Omental fat pad (tissue), 4 donors: ENCODE measurements around the gene MESP2. TPM values are rescaled to one million over a fixed set of nuclear protein-coding genes. Genes with fewer than 3 reads are reported as not detected.

ENCODE experiments used
- ATAC-seq: fragments of 150-250 bp; one replicate; pipeline ENCODE4 v1.9.1; 2016; ENCODE audit warnings: mild to moderate bottlenecking, moderate library complexity; ENCODE audit not compliant: low FRiP score
- DNase-seq: peaks from one replicate; pipeline ENCODE4 v3.0.0-alpha.2; 2019; ENCODE audit warnings: low spot score
- total RNA-seq, 4 donors: library from RNA; depleted of rRNA; stranded (reverse); fragments of >200 nt; gene quantifications; one replicate each; pipeline ENCODE4 v1.1.0, GENCODE V29; 2016
- TF ChIP-seq, protein P1 (sequence below), 3 donors: fragments of 450-650 bp; IDR thresholded peaks; one replicate each; pipeline ENCODE4 v1.5.1; 2016 to 2017; ENCODE audit warnings: antibody characterized with exemption in 3 of 3, mild to moderate bottlenecking in 3 of 3, moderate library complexity in 2 of 3

MESP2 gene
- total RNA-seq, 4 donors from 2014 or later = 0.48 TPM; not detected in 3

DNA sequence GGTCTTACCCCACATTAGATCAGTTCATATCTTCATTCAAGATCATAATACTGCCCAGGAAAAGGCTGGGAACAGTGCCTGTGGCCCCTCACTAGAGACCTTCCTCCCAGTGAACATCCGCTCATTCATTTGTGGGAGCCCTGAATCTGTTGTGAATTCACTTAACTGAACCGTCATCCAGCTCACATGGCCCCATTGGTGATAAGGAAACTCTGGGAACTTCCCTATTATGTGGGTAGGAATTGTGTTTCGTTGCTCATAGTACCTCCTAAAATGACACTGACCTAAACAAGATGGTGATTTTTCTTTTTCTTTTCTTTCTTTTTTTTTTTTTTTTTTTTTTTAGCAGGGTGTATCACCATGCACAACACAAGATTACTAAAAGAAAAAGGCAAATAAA lies 6.8 kb upstream of the MESP2 start:
- ATAC-seq (no peak), DNase-seq (no peak)
- TF ChIP-seq, protein P1, sequence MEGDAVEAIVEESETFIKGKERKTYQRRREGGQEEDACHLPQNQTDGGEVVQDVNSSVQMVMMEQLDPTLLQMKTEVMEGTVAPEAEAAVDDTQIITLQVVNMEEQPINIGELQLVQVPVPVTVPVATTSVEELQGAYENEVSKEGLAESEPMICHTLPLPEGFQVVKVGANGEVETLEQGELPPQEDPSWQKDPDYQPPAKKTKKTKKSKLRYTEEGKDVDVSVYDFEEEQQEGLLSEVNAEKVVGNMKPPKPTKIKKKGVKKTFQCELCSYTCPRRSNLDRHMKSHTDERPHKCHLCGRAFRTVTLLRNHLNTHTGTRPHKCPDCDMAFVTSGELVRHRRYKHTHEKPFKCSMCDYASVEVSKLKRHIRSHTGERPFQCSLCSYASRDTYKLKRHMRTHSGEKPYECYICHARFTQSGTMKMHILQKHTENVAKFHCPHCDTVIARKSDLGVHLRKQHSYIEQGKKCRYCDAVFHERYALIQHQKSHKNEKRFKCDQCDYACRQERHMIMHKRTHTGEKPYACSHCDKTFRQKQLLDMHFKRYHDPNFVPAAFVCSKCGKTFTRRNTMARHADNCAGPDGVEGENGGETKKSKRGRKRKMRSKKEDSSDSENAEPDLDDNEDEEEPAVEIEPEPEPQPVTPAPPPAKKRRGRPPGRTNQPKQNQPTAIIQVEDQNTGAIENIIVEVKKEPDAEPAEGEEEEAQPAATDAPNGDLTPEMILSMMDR (IDR thresholded peaks at IDR 0.05) = no peak

DNA sequence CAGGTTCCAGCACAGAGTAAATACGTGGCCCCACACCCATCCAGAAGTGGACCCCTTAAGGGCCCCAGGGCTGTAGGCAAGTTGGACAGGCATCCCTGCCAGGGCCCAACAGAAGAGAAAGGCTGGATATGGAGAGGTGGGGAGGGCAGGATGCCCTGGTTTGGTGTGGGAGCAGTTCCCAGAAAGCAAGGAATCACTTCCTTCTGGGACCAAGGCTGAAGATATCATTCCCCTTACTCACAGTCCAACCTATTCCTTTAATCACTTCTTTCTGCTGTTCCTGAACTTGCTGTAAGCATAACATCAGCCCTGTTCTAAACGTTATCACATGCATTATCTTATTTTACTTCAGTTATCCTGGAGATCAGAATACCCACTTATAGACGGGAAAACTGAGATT lies 6.1 kb upstream of the MESP2 start:
- ATAC-seq (no peak), DNase-seq (no peak)
- TF ChIP-seq, protein P1 (IDR thresholded peaks at IDR 0.05) = no peak

DNA sequence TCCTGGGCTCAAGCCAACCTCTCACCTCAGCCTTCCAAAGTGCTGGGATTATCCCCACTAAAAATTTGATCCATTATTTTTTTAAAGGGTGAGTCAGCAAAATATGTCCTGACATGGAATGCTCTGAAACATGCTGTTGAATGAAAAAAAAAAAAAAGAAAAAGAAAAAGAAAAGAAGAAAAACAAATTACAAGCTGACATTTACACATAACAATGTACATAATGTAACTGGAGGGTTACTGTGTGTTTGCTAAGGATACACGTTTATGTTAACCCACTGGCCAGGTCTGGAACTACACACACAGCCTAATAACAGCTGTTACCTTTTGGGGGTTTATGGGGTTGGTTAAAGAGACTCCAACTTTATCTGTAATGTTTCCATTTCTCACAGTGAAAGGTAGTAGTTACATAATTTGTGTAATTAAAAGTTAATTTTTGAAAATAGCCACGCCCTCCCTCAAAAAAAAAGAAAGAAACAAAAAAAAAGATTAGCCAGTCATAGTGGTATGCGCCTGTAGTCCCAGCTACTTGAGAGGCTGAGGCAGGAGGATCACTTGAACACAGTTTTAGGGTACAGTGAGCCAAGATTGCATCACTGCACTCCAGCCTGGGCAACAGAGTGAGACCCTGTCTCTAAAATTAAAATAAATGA lies 3.1 kb upstream of the MESP2 start:
- TF ChIP-seq, protein P1 (IDR thresholded peaks at IDR 0.05) = no peak
- ATAC-seq (no peak), DNase-seq (no peak)

DNA sequence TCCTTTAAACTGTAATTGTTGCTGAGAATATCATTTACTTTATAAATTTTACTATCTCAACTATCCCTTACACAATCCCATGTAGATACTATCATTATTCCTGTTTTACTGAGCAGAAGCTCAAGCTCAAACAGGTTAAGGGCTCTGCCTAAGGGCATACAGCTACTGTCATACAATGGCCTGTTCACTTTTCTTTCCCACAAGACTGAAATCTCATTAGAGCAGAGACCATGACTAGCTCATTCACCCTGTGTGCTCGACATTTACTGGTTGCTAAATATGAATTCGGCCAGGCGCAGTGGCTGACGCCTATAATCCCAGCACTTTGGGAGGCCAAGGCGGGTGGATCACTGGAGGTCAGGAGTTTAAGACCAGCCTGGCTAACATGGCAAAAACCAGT lies 1.6 kb upstream of the MESP2 start:
- ATAC-seq (no peak), DNase-seq (no peak)
- TF ChIP-seq, protein P1 (IDR thresholded peaks at IDR 0.05) = no peak

DNA sequence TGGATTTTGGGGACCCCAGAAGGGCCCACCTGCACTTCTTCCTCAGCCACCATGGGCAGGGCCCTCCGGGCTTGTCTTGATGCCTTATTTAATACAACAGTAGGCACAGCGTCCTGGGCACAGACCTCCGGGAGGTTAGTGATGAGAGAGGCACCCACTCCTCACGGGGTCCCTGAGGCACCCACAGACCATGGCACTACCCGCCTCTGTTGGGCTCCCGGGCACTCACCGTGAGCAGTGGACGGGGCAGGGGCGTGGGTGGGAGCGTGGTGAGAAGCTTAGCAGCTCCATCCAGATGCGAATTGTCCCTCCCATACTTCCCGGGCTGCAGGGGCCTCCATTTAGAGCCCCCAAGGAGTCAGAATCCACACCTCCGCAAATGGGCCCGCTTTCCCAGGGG lies 317 bp upstream of the MESP2 start:
- no peak for ATAC-seq
- TF ChIP-seq, protein P1 (IDR thresholded peaks at IDR 0.05) = no peak
- DNase-seq = no peak

DNA sequence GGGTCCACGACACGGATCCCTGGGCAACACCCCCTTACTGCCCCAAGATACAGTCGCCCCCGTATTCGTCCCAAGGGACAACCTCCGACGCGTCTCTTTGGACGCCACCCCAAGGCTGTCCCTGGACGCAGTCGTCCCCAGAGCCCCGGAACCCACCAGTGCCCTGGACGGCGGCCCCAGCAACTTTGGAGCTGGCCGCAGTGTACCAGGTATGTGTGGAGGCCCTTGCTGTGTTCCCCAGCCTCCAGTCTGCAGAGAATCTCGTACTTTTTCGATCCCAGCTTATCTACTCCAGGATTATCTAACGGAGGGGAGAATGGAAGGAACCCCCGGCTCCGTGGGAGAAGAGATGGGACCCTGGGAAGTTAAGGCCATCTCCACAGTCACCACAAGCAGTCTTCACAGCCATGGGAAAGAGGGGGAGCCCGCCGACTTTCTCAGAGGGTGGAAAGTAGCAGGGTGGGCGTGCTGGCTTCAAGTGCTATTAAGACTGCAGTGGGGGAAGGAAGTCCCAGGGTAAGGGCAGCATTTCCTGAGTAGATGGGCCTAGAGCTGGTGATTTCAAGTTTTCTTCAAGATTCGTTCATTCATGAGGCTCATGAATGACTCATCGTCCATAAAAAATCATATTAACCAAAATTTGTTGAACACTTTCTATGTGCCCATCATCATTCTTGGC lies 1.1 kb downstream of the MESP2 start:
- ATAC-seq (no peak), DNase-seq (no peak)
- TF ChIP-seq, protein P1 (IDR thresholded peaks at IDR 0.05) = no peak
